ENCODE results near the gene ATP10A. TPM values are rescaled to one million over a fixed set of nuclear protein-coding genes. Genes with fewer than 3 reads are reported as not detected.

Gene ATP10A
- total RNA-seq, 1 experiment from 2014 or later = 0.02 TPM

DNA sequence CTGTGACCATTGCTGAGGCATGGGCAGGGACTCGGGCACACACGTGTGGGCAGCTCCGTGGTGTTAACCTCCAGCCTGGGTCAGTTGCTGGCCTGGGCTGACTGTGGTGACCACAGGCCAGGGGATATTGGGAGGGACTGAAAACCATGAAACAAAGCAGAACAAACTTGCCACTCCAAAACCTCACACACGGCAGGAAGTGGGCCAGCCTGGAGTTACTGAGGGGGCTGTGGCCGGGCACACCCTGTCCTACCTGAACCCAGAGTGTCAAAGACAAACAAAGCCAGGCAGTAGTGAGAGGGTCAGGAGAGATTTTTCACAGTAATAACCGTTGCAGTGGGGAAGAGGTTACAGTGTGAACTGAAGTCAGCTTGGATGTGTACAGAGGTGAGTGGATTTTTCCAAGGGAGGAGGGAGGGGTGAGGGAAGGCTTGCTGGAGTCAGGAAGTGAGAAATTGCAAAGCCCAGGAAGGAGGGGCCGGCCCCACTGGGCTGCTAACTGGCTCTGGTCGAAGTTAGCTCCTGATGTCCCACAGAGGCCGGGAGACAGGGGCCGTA, 40.0 kb upstream of the ATP10A start:
- ChIA-PET POLR2A (no interaction called here), CTCF (no interaction called here), RAD21 (ENCODE audit: low non-redundant PET in 1 of 2, low total read pairs in 2 of 2, uncharacterized antibody in 2 of 2, unreplicated experiment in 2 of 2) (no interaction called here)
- Histone ChIP-seq H2AFZ (ENCODE audit: low read depth, low read length, poor library complexity, severe bottlenecking) (no peak overlapping the region), H3K27ac (ENCODE audit: low read depth, low read length) (no peak overlapping the region), H3K9ac (ENCODE audit: low read length) (no peak overlapping the region), H3K79me2 (ENCODE audit: insufficient read depth, low read length) (no peaks in the 10 kb centered on the region), H3K4me3 (replicated peaks in 1 of 2; ENCODE audit: low read depth in 1 of 2, low read length in 2 of 2) (no peak overlapping the region), H3K36me3 (ENCODE audit: control insufficient read depth in 1 of 2, insufficient read depth in 2 of 2, low read length in 2 of 2) (no peaks in the 10 kb centered on the region), H3K4me2 (ENCODE audit: low read length) (no peak overlapping the region), H3K9me2 (ENCODE audit: insufficient read depth) (no peaks in the 10 kb centered on the region), H3K27me3 (ENCODE audit: insufficient read depth, low read length) (no peaks in the 10 kb centered on the region), H3K9me3 (ENCODE audit: control insufficient read depth in 1 of 2, insufficient read depth in 1 of 2, low read depth in 1 of 2, low read length in 2 of 2) (peaks cover under 1 to 42% of the 10 kb centered on the region in 2 experiments; a peak in 2 of 4 replicates), H4K20me1 (ENCODE audit: insufficient read depth) (no peaks in the 10 kb centered on the region), H3K4me1 (ENCODE audit: control insufficient read depth in 1 of 2, insufficient read depth in 2 of 2, low read length in 2 of 2) (no peaks in the 10 kb centered on the region)
- intact Hi-C loops (cut with micrococcal nuclease) = no loop called here
- BruUV-seq (replicated peaks) = no TSS peak
- no peak for DNase-seq (ENCODE audit: low read depth, low spot score)
- no peak for ATAC-seq
- TF ChIP-seq, protein P1, sequence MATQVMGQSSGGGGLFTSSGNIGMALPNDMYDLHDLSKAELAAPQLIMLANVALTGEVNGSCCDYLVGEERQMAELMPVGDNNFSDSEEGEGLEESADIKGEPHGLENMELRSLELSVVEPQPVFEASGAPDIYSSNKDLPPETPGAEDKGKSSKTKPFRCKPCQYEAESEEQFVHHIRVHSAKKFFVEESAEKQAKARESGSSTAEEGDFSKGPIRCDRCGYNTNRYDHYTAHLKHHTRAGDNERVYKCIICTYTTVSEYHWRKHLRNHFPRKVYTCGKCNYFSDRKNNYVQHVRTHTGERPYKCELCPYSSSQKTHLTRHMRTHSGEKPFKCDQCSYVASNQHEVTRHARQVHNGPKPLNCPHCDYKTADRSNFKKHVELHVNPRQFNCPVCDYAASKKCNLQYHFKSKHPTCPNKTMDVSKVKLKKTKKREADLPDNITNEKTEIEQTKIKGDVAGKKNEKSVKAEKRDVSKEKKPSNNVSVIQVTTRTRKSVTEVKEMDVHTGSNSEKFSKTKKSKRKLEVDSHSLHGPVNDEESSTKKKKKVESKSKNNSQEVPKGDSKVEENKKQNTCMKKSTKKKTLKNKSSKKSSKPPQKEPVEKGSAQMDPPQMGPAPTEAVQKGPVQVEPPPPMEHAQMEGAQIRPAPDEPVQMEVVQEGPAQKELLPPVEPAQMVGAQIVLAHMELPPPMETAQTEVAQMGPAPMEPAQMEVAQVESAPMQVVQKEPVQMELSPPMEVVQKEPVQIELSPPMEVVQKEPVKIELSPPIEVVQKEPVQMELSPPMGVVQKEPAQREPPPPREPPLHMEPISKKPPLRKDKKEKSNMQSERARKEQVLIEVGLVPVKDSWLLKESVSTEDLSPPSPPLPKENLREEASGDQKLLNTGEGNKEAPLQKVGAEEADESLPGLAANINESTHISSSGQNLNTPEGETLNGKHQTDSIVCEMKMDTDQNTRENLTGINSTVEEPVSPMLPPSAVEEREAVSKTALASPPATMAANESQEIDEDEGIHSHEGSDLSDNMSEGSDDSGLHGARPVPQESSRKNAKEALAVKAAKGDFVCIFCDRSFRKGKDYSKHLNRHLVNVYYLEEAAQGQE (IDR thresholded peaks at IDR 0.05; ENCODE audit: low read depth) = no peak
- TF ChIP-seq CBX3 (IDR thresholded peaks at IDR 0.05; ENCODE audit: low read depth) (no peak), CTCF (IDR thresholded peaks at IDR 0.05 in 2 of 3, conservative IDR thresholded peaks at IDR 0.05 in 1 of 3; ENCODE audit: borderline replicate concordance in 1 of 3, insufficient read depth in 1 of 3, low read depth in 2 of 3, low read length in 2 of 3) (no peak), CEBPB (IDR thresholded peaks at IDR 0.05; ENCODE audit: low read depth) (no peak), JUND (IDR thresholded peaks at IDR 0.05) (no peak), EZH2phosphoT487 (IDR thresholded peaks at IDR 0.05; ENCODE audit: borderline replicate concordance) (no peak), RAD21 (IDR thresholded peaks at IDR 0.05; ENCODE audit: low read depth) (no peak), POLR2AphosphoS5 (IDR thresholded peaks at IDR 0.05; ENCODE audit: low read depth, low read length) (no peak), MAX (IDR thresholded peaks at IDR 0.05) (no peak), ZNF274 (IDR thresholded peaks at IDR 0.05; ENCODE audit: low read depth, low read length) (no peak), ELF1 (IDR thresholded peaks at IDR 0.05; ENCODE audit: borderline replicate concordance, low read depth) (no peak), EGR1 (IDR thresholded peaks at IDR 0.05; ENCODE audit: low read depth) (no peak)
- TF ChIP-seq, protein P2, sequence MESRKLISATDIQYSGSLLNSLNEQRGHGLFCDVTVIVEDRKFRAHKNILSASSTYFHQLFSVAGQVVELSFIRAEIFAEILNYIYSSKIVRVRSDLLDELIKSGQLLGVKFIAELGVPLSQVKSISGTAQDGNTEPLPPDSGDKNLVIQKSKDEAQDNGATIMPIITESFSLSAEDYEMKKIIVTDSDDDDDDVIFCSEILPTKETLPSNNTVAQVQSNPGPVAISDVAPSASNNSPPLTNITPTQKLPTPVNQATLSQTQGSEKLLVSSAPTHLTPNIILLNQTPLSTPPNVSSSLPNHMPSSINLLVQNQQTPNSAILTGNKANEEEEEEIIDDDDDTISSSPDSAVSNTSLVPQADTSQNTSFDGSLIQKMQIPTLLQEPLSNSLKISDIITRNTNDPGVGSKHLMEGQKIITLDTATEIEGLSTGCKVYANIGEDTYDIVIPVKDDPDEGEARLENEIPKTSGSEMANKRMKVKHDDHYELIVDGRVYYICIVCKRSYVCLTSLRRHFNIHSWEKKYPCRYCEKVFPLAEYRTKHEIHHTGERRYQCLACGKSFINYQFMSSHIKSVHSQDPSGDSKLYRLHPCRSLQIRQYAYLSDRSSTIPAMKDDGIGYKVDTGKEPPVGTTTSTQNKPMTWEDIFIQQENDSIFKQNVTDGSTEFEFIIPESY (IDR thresholded peaks at IDR 0.05; ENCODE audit: extremely low read depth, insufficient replicate concordance, low read length) = no peak
